ENCODE results near the gene FDCSP.
"Not testable (repeated sequence)": the region's sequence is repeated elsewhere in the genome, so short reads cannot be mapped to it uniquely, and the experiment has no call there.

- TF ChIP-seq, protein P1, sequence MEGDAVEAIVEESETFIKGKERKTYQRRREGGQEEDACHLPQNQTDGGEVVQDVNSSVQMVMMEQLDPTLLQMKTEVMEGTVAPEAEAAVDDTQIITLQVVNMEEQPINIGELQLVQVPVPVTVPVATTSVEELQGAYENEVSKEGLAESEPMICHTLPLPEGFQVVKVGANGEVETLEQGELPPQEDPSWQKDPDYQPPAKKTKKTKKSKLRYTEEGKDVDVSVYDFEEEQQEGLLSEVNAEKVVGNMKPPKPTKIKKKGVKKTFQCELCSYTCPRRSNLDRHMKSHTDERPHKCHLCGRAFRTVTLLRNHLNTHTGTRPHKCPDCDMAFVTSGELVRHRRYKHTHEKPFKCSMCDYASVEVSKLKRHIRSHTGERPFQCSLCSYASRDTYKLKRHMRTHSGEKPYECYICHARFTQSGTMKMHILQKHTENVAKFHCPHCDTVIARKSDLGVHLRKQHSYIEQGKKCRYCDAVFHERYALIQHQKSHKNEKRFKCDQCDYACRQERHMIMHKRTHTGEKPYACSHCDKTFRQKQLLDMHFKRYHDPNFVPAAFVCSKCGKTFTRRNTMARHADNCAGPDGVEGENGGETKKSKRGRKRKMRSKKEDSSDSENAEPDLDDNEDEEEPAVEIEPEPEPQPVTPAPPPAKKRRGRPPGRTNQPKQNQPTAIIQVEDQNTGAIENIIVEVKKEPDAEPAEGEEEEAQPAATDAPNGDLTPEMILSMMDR (IDR thresholded peaks at IDR 0.05) = not testable (repeated sequence)
- TF ChIP-seq EZH2 (IDR thresholded peaks at IDR 0.05; ENCODE audit: borderline replicate concordance, insufficient read depth, low read depth, low read length, poor library complexity, severe bottlenecking) = not testable (repeated sequence)
These were observed 4.5 kb upstream of the FDCSP start for GRCh38 chr4:70221389-70221788.
